Measurements from ENCODE around the gene HIRIP3.

GRCh38 chr16:29971304-29971703, 24.1 kb downstream of the HIRIP3 start:
- no peak for TF ChIP-seq CTCF (conservative IDR thresholded peaks at IDR 0.05; ENCODE audit: low read depth, low read length)
- TF ChIP-seq EZH2 (IDR thresholded peaks at IDR 0.05; ENCODE audit: low read length, unreplicated experiment), result no peak
- TF ChIP-seq EZH2phosphoT487 (IDR thresholded peaks at IDR 0.05; ENCODE audit: borderline replicate concordance, low read length), result no peak
